CD4-positive, alpha-beta T cell (primary cell): Measurements from ENCODE around the gene SLC25A33. TPM values are rescaled to one million over a fixed set of nuclear protein-coding genes. Genes with fewer than 3 reads are reported as not detected.

Experiments used
- ATAC-seq: fragments of 200-7000 bp; cut with Tn5 transposase; one replicate; pipeline ENCODE4 v1.10.0; 2022; ENCODE audit warnings: mild to moderate bottlenecking; ENCODE audit not compliant: poor library complexity
- CTCF ChIA-PET: fragments of 350-600 bp; sonication (Branson Sonifier 250); formaldehyde crosslinking; loops from one replicate; lab custom pipeline; 2021; ENCODE audit warnings: antibody characterized with exemption, inconsistent platforms; lab: Charles Lee
- POLR2A ChIA-PET: fragments of 350-600 bp; sonication (Branson Sonifier 250); formaldehyde crosslinking; loops from one replicate; lab custom pipeline; 2021; ENCODE audit warnings: antibody characterized with exemption, inconsistent platforms; lab: Charles Lee
- DNase-seq, 14 experiments: peaks; one replicate each; pipeline ENCODE4 v3.0.0-alpha.2; 2013 to 2020; ENCODE audit warnings: mixed read lengths in 2 of 14
- H3K27ac ChIP-seq, 2 donors: one replicate each; pipeline versions ENCODE4 v1.5.1 to v1.7.0; 2013; ENCODE audit warnings: low read length in 2 of 2, low read depth in 1 of 2, mild to moderate bottlenecking in 1 of 2
- H3K27me3 ChIP-seq, 2 experiments: 1 replicate in 1 of 2; 2 replicates in 1 of 2; pipeline versions ENCODE4 v1.6.1 to v1.7.0; 2013; ENCODE audit warnings: low read length in 2 of 2, control low read depth in 1 of 2, mild to moderate bottlenecking in 1 of 2, moderate library complexity in 1 of 2; ENCODE audit not compliant: insufficient read depth in 2 of 2, control insufficient read depth in 1 of 2
- H3K36me3 ChIP-seq: one replicate; pipeline ENCODE4 v1.6.1; 2013; ENCODE audit warnings: low read length, control low read depth; ENCODE audit not compliant: insufficient read depth
- H3K4me1 ChIP-seq: one replicate; pipeline ENCODE4 v1.6.1; 2013; ENCODE audit warnings: low read length, control low read depth; ENCODE audit not compliant: insufficient read depth
- H3K4me3 ChIP-seq: one replicate; pipeline ENCODE4 v1.5.1; 2013; ENCODE audit warnings: mild to moderate bottlenecking, low read length, moderate library complexity
- H3K9me3 ChIP-seq, 2 experiments: 1 replicate in 1 of 2; 2 replicates in 1 of 2; pipeline versions ENCODE4 v1.6.1 to v1.7.0; 2013; ENCODE audit warnings: low read length in 2 of 2, mild to moderate bottlenecking in 2 of 2, control low read depth in 1 of 2, moderate library complexity in 1 of 2; ENCODE audit not compliant: control insufficient read depth in 1 of 2, insufficient read depth in 1 of 2
- H3K27ac Mint-ChIP-seq: one replicate; pipeline ENCODE4 v1.8.0; 2020; ENCODE audit warnings: mixed read lengths
- H3K27me3 Mint-ChIP-seq: one replicate; pipeline ENCODE4 v1.8.0; 2021; ENCODE audit warnings: mixed read lengths
- H3K36me3 Mint-ChIP-seq: one replicate; pipeline ENCODE4 v1.8.0; 2021; ENCODE audit warnings: low read depth, mixed read lengths
- H3K4me1 Mint-ChIP-seq: one replicate; pipeline ENCODE4 v1.8.0; 2021; ENCODE audit warnings: low read depth, mixed read lengths
- H3K4me3 Mint-ChIP-seq: one replicate; pipeline ENCODE4 v1.8.0; 2020; ENCODE audit warnings: mild to moderate bottlenecking, mixed read lengths
- H3K9me3 Mint-ChIP-seq: one replicate; pipeline ENCODE4 v1.8.0; 2020; ENCODE audit warnings: mixed read lengths
- intact Hi-C, 2 experiments: fragments of 100-400 bp; cut with DNase I in 1 of 2; cut with micrococcal nuclease in 1 of 2; formaldehyde crosslinking; loops; one replicate each; pipeline versions ENCODE4 v1.15.1 to v1.9.0; 2023 to 2025; cut with DNase I, micrococcal nuclease
- total RNA-seq, 174 experiments: library from RNA in 2 of 174; stranded (reverse) in 2 of 174; gene quantifications; one replicate each; pipeline ENCODE4 v1.2.3 and lab custom pipeline; 2021 to 2026
- TF ChIP-seq, protein P1 (sequence below): fragments of 200-600 bp; IDR thresholded peaks from one replicate; pipeline ENCODE4 v1.8.0; 2022; ENCODE audit warnings: antibody characterized with exemption, mild to moderate bottlenecking

Gene SLC25A33
- total RNA-seq, 2 experiments from 2014 or later = 5.9 to 6.6 TPM

GRCh38 chr1:9573723-9574122, 34.5 kb downstream of the SLC25A33 start:
- Histone ChIP-seq H3K9me3 (no peaks in the 10 kb centered on the region), H3K36me3 (no peaks in the 10 kb centered on the region), H3K4me1 (no peaks in the 10 kb centered on the region), H3K27ac (no peak overlapping the region), H3K27me3 (no peaks in the 10 kb centered on the region), H3K4me3 (no peak overlapping the region)
- no peaks in the 10 kb centered on the region for H3K4me1 Mint-ChIP-seq
- intact Hi-C loops = loop anchor here (1.0 to 5.0 kb wide), 3 partner anchors 78 to 307 kb away; no protein-coding TSS in a partner anchor
- ChIA-PET POLR2A (interaction anchor here (0.7 kb wide), 1 partner anchor 837 kb away, joined by 3 read pairs; no protein-coding TSS in a partner anchor), CTCF (interaction anchor here (0.9 to 2.4 kb wide), 8 partner anchors 11 to 83 kb away, joined by 3 to 7 read pairs (median 4); no protein-coding TSS in a partner anchor)
- no peak overlapping the region for H3K4me3 Mint-ChIP-seq
- TF ChIP-seq, protein P1, sequence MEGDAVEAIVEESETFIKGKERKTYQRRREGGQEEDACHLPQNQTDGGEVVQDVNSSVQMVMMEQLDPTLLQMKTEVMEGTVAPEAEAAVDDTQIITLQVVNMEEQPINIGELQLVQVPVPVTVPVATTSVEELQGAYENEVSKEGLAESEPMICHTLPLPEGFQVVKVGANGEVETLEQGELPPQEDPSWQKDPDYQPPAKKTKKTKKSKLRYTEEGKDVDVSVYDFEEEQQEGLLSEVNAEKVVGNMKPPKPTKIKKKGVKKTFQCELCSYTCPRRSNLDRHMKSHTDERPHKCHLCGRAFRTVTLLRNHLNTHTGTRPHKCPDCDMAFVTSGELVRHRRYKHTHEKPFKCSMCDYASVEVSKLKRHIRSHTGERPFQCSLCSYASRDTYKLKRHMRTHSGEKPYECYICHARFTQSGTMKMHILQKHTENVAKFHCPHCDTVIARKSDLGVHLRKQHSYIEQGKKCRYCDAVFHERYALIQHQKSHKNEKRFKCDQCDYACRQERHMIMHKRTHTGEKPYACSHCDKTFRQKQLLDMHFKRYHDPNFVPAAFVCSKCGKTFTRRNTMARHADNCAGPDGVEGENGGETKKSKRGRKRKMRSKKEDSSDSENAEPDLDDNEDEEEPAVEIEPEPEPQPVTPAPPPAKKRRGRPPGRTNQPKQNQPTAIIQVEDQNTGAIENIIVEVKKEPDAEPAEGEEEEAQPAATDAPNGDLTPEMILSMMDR = no peak
- H3K9me3 Mint-ChIP-seq = no peaks in the 10 kb centered on the region
- H3K27me3 Mint-ChIP-seq = no peaks in the 10 kb centered on the region
- DNase-seq (peak in 2 of 14 experiments; percentile 22 to 45), ATAC-seq (no peak)
- no peak overlapping the region for H3K27ac Mint-ChIP-seq
- H3K36me3 Mint-ChIP-seq = peaks cover 58% of the 10 kb centered on the region

DNA sequence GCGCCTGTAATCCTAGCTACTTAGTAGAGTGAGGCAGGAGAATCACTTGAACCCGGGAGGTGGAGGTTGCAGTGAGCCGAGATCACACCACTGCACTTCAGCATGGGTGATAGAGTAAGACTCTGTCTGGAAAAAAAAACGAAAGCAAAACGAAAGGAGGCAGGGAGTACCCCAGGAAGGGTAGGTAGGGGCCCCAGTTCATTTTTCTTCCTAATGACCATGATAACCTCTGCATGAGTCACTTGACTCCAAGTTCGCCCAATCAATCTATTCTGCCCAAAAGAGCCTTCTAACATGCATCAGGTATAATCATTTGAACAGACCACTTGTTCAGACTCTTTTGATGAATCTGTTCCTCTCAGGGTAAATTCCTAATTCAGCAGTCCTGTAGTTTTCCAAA, 36.2 kb downstream of the SLC25A33 start:
- Histone ChIP-seq H3K36me3 (no peaks in the 10 kb centered on the region), H3K4me3 (no peak overlapping the region), H3K9me3 (no peaks in the 10 kb centered on the region), H3K27ac (no peak overlapping the region), H3K27me3 (no peaks in the 10 kb centered on the region), H3K4me1 (no peaks in the 10 kb centered on the region)
- ATAC-seq = no peak
- Mint-ChIP-seq H3K27ac (no peak overlapping the region), H3K4me3 (no peak overlapping the region), H3K4me1 (no peaks in the 10 kb centered on the region), H3K9me3 (no peaks in the 10 kb centered on the region), H3K27me3 (no peaks in the 10 kb centered on the region), H3K36me3 (peaks cover 62% of the 10 kb centered on the region)
- DNase-seq = no peak
- ChIA-PET POLR2A (interaction anchor here (1.1 to 1.7 kb wide), 2 partner anchors 38 to 286 kb away, joined by 3 read pairs; no protein-coding TSS in a partner anchor), CTCF (no interaction called here)
- TF ChIP-seq, protein P1 = no peak
- intact Hi-C loops = no loop called here

DNA sequence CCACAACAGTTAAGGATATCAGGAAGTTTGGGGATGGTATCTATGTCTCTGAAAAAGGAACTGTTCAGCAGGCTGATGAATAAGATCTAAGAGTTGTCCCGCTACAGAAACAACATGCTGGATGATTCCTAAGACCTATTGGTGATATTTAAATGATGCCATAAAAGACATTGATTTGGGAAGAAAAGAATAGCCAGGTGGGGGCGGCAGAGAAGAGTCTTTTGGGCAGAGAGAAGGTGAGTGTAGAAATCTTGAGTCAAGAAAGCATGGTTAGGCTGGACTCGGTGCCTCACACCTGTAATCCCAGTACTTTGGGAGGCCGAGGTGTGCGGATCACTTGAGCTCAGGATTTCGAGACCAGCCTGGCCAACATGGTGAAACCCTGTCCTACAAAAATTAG, 37.6 kb downstream of the SLC25A33 start:
- Mint-ChIP-seq H3K4me1 (no peaks in the 10 kb centered on the region), H3K27me3 (no peaks in the 10 kb centered on the region), H3K36me3 (peaks cover 60% of the 10 kb centered on the region), H3K9me3 (no peaks in the 10 kb centered on the region), H3K4me3 (no peak overlapping the region), H3K27ac (no peak overlapping the region)
- TF ChIP-seq, protein P1 = no peak
- Histone ChIP-seq H3K36me3 (no peaks in the 10 kb centered on the region), H3K27me3 (no peaks in the 10 kb centered on the region), H3K27ac (no peak overlapping the region), H3K4me3 (no peak overlapping the region), H3K9me3 (no peaks in the 10 kb centered on the region), H3K4me1 (no peaks in the 10 kb centered on the region)
- ChIA-PET CTCF (no interaction called here), POLR2A (interaction anchor here (1.7 kb wide), 1 partner anchor 39 kb away, joined by 3 read pairs; no protein-coding TSS in a partner anchor)
- DNase-seq (no peak), ATAC-seq (no peak)
- intact Hi-C loops = no loop called here
